Measurements from ENCODE around the gene GJD3.

DNA sequence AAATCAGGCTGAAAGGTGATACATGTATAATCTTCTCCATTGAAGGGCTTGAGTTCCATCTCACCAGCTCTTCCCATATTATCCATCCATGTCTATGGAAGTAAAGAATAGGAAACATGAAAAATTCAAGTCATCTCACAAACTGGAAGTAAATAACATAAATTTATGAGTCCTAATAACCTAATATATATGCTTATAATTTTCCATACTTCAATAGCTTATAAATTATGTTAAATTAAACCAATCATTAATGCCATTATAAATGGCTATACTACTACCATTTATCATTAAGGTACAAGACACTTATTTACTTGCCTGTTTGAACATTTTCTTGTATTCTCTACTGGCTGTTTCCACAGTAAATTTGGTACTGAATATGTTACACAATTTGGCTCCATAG lies 48.3 kb upstream of the GJD3 start:
- TF ChIP-seq, protein P1, sequence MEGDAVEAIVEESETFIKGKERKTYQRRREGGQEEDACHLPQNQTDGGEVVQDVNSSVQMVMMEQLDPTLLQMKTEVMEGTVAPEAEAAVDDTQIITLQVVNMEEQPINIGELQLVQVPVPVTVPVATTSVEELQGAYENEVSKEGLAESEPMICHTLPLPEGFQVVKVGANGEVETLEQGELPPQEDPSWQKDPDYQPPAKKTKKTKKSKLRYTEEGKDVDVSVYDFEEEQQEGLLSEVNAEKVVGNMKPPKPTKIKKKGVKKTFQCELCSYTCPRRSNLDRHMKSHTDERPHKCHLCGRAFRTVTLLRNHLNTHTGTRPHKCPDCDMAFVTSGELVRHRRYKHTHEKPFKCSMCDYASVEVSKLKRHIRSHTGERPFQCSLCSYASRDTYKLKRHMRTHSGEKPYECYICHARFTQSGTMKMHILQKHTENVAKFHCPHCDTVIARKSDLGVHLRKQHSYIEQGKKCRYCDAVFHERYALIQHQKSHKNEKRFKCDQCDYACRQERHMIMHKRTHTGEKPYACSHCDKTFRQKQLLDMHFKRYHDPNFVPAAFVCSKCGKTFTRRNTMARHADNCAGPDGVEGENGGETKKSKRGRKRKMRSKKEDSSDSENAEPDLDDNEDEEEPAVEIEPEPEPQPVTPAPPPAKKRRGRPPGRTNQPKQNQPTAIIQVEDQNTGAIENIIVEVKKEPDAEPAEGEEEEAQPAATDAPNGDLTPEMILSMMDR (IDR thresholded peaks at IDR 0.05; ENCODE audit: low read length), result no peak
- no peak for TF ChIP-seq EZH2phosphoT487 (IDR thresholded peaks at IDR 0.05; ENCODE audit: low read length)
- no peak for TF ChIP-seq EZH2 (optimal IDR thresholded peaks at IDR 0.05; ENCODE audit: low read depth, low read length)

All from MM.1S (cell line).